Measurements from ENCODE around the gene FAM13C.

Gene FAM13C

DNA sequence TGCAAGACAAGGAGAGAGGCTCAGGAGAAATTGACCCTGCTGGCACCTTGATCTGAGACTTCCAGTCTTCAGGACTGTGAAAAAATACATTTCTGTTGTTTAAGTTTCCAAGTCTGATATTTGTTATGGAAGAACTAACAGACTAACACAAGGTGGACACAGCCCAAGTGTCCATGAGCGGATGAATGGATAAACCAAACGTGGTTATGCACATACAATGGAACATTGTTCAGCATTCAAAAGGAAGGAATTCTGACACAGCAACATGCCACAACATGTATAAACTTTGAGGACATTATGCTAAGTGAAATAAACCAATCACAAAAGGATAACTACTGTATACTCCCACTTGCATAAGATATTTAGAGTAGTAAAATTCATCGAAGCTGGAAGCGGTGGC, 76.5 kb downstream of the FAM13C start:
- no peak overlapping the region for H3K4me3 ChIP-seq (ENCODE audit: low read depth, low read length)
- TF ChIP-seq, protein P1, sequence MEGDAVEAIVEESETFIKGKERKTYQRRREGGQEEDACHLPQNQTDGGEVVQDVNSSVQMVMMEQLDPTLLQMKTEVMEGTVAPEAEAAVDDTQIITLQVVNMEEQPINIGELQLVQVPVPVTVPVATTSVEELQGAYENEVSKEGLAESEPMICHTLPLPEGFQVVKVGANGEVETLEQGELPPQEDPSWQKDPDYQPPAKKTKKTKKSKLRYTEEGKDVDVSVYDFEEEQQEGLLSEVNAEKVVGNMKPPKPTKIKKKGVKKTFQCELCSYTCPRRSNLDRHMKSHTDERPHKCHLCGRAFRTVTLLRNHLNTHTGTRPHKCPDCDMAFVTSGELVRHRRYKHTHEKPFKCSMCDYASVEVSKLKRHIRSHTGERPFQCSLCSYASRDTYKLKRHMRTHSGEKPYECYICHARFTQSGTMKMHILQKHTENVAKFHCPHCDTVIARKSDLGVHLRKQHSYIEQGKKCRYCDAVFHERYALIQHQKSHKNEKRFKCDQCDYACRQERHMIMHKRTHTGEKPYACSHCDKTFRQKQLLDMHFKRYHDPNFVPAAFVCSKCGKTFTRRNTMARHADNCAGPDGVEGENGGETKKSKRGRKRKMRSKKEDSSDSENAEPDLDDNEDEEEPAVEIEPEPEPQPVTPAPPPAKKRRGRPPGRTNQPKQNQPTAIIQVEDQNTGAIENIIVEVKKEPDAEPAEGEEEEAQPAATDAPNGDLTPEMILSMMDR (conservative IDR thresholded peaks at IDR 0.05; ENCODE audit: low read depth, low read length): no peak
- no peak for DNase-seq (ENCODE audit: low read depth)

DNA sequence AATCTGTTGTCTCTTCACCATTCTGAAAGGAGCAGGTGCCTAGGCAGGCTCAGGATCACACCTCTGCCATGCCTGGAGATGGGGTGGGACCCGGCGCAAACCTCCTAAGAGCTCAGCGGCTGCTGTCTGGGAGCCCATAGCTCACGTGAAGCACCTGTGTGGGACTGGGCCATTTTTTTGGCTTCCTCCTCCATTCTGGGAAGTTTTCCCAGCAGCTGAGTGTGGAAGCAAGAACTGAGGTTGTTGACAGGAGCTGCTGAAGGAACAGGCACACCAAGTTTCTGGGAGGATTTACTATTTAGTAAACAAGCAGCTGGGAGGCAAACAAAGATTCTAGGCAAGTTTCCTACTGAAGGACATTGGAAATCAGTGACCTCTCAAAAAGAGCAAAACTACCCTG, 77.3 kb downstream of the FAM13C start:
- H3K4me3 ChIP-seq (ENCODE audit: low read depth, low read length): no peak overlapping the region
- TF ChIP-seq, protein P1 (conservative IDR thresholded peaks at IDR 0.05; ENCODE audit: low read depth, low read length): no peak
- no peak for DNase-seq (ENCODE audit: low read depth)

DNA sequence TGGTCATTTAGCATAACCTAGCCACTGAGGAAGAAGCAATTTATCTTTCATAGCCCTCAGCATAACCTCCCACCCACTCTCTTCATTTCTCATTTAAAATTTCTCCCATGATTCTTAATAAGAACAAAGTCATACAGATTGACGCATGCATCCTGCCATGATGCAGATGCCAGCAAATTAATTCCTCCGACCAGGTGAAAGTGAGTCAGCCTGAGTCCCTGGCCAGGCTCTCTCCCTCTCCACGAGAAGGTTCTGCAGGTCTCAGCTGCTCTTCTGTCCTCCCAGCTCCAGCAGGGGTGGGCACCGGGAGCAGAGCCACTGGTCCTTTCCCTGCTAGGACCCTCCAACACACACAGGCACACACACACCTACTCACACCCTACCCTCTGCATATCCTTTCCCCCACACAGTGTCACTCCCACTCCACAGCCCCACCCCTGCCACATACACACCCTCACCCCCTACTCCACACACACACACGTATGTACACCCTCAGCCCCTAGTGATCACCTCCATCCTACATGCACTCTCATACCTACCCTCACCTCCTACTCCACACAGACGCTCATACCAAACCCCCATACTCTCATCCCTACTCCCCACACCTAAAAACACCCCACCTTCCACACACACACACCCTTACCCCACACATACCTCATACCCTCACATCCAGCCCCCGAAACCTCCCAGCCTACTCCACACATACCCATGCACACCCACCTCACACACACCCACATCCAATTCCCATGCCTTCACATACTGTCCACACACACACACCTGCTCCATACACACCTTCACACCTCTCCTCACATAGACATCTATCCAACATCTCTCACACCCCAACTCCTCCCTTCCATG, 78.0 kb downstream of the FAM13C start:
- H3K4me3 ChIP-seq (ENCODE audit: low read depth, low read length): no peak overlapping the region
- no peak for DNase-seq (ENCODE audit: low read depth)
- TF ChIP-seq, protein P1 (conservative IDR thresholded peaks at IDR 0.05; ENCODE audit: low read depth, low read length): no peak

DNA sequence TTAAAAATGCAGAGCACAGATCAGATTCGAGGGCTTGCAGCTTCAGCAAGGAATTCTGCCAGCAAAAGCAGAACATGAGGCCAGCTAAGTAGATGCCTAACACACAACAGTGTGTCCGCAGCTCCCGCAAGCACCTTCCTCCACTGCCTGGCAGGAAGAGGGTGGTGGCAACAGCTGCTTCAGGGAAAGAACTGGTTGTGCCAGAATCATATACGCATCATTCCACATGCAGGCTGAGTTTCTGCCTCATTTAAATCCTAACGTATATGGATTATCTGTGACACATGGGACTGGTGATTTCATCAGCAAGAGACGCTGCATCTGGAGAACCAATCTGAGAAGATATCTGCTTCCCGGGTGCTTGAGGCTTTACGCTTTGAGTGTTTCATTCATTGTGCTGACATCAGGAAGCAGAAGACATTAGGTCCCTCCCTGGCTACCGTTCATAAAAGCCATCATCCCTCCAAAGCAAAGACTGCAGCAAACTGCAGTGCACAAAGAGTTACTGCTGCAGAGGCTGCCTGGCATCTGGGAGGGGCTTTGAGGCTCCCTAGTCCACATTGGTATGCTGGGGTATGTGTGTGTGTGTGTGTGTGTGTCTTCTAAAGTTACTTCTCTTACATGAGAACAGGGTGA, 78.8 kb downstream of the FAM13C start:
- TF ChIP-seq, protein P1 (conservative IDR thresholded peaks at IDR 0.05; ENCODE audit: low read depth, low read length): no peak
- no peak for DNase-seq (ENCODE audit: low read depth)
- no peak overlapping the region for H3K4me3 ChIP-seq (ENCODE audit: low read depth, low read length)

DNA sequence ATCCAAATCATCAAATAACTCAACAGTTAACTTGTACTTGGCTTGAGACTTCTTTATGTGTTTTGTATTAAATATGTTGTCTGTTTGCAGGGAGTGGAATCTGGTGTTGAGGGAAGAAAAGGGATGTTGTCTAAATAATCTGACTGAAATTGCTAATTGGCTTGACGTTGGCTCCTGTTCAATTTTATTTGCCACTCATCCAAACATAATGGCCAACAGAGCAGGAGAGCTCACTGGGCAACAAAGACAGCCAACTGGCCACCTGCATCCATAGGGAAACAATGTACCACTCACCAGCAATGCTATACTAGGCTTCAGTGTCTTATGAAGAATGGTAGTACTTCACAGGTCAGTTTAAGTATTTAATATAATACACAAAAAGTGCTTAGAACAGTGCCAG, 80.5 kb downstream of the FAM13C start:
- no peak for DNase-seq (ENCODE audit: low read depth)
- no peak overlapping the region for H3K4me3 ChIP-seq (ENCODE audit: low read depth, low read length)
- TF ChIP-seq, protein P1 (conservative IDR thresholded peaks at IDR 0.05; ENCODE audit: low read depth, low read length): no peak

DNA sequence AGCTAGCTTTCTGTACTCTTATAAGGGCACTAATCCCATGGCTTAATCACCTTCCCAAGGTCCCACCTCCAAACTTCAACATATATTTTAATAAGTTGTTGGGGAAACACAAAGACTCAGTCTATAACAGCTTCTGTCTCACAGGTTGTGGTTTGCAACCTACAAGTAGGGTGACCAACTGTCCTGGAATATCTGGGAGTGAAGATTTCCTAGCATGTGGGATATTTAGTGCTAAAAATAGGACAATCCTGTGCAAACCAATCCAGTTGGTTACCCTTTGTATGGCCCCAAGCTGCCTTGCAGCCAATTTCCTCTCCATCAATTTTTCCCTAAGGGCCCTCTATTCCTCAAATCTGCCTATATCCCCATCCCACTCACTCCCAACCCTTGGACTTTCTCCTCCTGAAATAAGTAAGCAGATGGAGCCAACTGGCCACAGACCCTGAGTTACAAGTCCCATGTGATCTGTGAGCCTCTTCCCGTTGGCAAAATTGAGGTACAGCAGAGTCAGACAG, 82.3 kb downstream of the FAM13C start:
- DNase-seq (ENCODE audit: low read depth): no peak
- H3K4me3 ChIP-seq (ENCODE audit: low read depth, low read length): no peak overlapping the region
- TF ChIP-seq, protein P1 (conservative IDR thresholded peaks at IDR 0.05; ENCODE audit: low read depth, low read length): no peak

All from choroid plexus epithelial cell (primary cell).